HG03039 (cell line): ENCODE results near the gene CNPPD1.

Experiments used
- ATAC-seq: cut with Tn5 transposase; IDR thresholded peaks from one replicate; pipeline ENCODE4 v1.9.1; 2021; ENCODE audit warnings: mild to moderate bottlenecking, moderate library complexity; ENCODE audit not compliant: unreplicated experiment

CNPPD1 gene

GRCh38 chr2:219163156-219163555, 13.6 kb downstream of the CNPPD1 start:
- ATAC-seq = no peak

DNA sequence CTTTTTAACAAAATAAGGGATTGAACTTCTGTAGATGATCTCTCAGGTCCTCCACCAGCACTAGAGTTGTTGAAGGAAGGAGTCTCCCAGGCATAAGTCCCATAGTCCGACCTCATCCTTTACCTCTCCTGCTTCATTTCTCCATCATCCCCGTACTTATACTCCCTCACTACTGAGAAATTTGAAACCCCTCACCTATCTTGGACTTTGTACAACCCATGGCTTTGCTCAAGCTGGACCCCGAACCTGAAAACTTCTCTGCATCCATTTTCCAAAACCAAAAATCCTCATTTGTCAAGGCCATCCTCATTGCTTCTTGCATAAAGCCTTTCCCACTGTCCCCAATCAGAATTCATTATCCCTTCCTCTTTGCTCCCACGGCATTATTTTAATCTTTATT, 15.6 kb downstream of the CNPPD1 start:
- ATAC-seq = no peak

DNA sequence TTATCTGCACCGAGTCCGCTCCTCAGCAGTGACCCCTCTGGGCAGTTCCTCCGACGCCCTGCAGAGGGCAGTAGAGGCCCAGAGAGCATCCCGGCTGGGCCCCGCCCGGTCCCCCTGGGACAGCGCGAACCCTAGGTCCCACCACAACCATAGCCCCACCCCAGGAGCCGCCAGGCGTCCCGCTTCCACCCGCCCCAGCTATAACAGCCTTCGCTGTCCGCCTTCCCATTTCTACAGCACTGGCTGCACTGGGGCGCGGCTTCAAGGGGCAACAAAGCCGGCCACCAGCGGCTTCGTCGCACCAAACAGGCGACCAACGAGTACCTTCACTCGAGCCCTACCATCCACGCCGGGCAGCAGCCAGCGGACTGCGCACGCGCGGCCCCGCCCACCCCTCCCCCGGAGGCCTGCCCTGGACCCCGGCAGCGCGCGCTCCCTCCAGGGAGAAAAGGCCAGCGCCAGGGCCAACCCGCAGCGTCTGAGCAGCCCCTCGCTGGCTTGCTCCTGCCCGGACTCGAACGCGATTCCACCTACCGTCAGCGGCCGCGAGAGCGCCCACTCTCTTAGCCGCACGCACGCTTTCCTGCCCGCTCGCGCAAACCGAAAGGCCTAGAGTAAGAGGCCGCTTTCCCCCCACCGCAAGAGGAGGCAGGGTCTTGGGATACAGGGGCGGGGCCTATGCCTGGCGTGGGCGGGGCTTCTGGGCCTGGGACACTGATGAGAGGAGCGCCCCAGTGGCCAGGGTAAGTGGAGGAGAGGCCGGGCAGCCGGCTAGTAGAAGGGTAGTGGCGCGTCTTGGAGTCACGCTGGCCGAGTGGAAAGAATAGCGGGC, 16.3 kb downstream of the CNPPD1 start, which contains the start of gene NHEJ1:
TSS of gene NHEJ1 (minus strand) at position 630 of the 832 bp plus-strand sequence. CDS start 2,453 bp downstream, outside the sequence.
- ATAC-seq = peak; percentile 76

DNA sequence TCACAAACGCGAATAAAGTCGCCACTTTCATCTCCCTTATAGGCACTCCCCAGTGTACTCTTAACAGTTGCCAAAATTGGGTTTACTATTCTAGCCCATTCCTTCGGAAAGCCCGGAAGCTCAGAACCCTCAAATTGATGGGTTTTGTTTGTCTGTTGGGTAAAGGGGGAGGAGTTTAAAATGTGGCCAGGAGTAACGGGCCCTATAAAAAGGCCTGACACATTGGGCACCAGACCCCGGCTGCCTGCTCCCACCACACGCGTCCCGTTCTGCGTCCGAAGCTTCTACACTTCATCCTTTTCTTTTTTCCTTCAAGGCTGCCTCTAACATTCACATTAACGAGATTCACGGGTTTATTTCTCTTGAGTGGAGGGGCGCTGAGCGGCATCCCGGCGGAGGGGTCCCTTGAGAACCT, 16.9 kb downstream of the CNPPD1 start:
- ATAC-seq = no peak

- ATAC-seq = no peak
Observed at GRCh38 chr2:219158586-219158985, 18.1 kb downstream of the CNPPD1 start.

- ATAC-seq = no peak
Observed at GRCh38 chr2:219158025-219158424, 18.7 kb downstream of the CNPPD1 start.

DNA sequence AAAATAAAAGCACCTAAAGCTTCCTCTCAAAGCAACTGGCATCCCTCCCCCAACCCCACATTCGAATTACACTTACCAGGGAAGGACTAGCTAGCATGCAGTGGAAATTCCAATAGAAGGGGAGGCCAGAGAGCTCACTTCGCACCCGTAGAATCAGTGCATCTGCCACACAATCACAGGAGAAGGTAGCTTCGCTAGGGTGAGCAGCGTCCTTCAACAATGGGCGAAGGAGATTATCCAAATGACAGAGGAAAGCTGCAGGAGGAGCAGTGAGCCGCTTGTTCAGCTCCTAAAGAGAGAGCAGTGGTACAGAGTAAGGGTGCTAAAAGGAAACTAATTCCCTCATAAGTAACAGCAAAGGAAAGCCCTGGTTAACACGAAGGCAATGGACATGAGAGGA, 19.3 kb downstream of the CNPPD1 start:
- ATAC-seq = no peak

DNA sequence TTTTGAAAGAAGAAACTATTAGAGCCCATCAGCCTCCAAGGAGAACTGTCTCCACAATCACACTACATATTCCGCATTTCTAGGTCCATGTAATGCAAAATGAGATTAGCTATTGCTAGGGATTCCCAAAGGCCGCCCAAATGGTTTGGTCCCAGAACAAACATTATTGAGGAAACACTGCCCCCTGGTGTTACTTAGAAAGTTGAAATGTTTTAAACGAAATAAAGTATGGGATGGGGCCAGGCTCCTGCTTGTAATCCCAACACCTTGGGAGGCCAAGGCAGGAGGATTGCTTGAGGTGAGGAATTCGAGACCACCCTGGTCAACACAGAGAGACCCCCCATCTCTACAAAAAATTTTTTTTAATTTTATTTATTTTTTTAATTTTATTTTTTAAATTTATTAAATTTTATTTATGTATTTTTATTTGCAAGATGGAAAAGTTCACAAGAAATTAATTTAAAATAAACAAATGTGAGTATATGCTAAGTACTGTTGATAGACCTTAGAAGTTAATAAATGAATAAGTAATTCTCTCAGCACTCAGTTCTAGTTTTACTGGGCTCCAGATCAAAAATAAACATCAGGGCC, 21.6 kb downstream of the CNPPD1 start:
- no peak for ATAC-seq

DNA sequence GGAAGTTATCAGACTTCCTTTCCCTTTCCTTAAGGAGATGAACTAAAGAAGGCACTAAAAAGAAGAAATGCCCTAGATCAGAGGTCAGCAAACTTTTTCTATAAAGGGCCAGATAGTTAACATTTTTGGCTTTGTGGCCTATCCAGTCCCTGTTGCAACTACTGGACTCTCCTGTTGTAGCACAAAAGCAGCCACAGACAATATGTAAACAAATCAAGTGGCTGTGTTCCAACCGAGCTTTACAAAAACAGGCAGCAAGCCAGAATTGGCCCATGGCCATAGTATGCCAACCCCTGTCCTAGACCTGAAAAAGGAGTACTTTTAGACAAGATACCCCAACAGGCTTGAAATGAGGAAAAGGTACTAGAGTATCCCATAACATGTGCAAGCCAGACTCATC, 27.1 kb downstream of the CNPPD1 start:
- no peak for ATAC-seq

GRCh38 chr2:219142329-219142728, 34.4 kb downstream of the CNPPD1 start:
- ATAC-seq = no peak

DNA sequence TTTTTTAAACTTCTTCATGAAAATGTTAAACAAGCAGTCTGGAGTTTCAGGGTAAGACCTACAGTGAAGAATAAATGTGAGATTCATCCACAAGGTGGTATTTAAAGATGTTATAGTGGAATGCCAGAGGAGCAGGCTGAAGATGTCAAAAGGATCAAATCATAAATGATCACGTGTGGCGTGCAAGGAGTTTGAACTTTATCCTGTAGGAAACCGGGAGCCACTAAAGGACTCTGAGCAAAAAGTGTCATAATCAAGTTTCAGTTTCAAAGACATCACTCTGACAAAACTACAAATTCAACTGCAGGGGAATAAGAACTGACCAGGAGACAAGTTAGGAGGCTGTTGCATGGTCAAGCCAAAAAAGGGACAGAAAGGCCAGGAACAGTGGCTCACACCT, 36.0 kb downstream of the CNPPD1 start:
- no peak for ATAC-seq

DNA sequence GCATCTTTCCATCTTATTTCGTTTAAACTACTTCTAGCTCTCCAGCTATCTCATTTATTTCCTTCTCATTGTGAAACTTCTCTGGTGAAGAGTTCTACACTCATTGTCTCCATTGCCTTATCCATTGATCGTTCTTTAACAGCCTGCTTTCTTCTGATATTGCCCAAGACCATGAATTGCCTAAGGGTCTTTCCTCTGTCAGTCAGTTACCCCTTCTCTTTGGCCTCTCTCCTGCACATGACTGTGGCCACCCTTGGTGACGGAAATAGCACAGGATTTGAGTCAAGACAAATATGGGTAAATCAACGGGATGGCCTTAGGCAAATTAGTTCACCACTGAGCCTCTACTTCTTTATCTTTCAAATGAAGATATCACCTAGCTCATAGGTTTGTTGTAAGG, 42.7 kb downstream of the CNPPD1 start:
- ATAC-seq = no peak

- ATAC-seq = no peak
Observed at GRCh38 chr2:219131744-219132143, 45.0 kb downstream of the CNPPD1 start.

DNA sequence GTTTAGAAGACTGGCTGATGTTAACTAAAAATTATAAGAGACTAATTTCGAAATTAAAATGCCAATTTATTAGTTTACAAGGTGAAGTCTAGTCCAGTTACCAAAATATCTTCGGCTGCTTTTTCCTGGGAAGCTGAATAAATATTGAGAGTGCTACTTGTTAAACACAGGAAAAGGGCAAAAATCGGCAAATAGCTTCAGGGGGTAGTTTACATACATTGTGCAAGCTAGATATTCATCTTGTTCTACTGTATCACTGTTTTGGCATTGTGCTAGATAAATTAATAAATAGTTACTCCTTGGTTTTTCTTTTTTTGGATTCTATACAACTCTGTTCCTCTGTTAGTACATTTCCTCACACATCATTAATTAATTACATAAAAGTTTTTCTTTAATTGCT, 45.4 kb downstream of the CNPPD1 start:
- ATAC-seq = no peak

GRCh38 chr2:219129589-219129988, 47.1 kb downstream of the CNPPD1 start:
- no peak for ATAC-seq

GRCh38 chr2:219128396-219128795, 48.3 kb downstream of the CNPPD1 start:
- no peak for ATAC-seq

GRCh38 chr2:219127037-219127635, 49.6 kb downstream of the CNPPD1 start:
- ATAC-seq = no peak

DNA sequence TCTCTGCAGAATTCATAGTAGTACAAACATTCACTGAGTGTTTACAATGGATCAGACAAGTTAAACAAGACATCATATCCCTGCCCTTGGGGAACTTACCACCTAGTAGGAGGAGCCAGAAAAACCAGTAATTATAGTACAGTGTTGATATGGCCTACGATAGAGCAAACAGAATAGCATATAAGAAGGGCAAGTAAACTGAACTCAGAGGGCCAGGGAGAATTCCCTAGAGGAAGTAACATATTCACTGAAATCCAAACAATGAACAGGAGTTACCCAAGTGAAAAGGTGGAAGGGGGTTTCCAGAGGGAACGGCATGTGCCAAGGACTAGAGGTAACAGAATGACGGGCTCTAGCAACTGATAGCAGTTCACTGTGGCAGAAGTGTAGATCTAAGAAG, 50.2 kb downstream of the CNPPD1 start:
- ATAC-seq = no peak

GRCh38 chr2:219125886-219126270, 50.8 kb downstream of the CNPPD1 start:
- ATAC-seq = no peak

GRCh38 chr2:219125225-219125885, 51.4 kb downstream of the CNPPD1 start:
- ATAC-seq = no peak

GRCh38 chr2:219124381-219125110, 52.2 kb downstream of the CNPPD1 start:
- no peak for ATAC-seq
